GM18907 (cell line): ENCODE results near the gene TYW1.
"Not testable (repeated sequence)": the region's sequence is repeated elsewhere in the genome, so short reads cannot be mapped to it uniquely, and the experiment has no call there.

Experiments
- ATAC-seq: cut with Tn5 transposase; IDR thresholded peaks from one replicate; pipeline ENCODE4 v1.9.1; 2021; ENCODE audit warnings: mild to moderate bottlenecking, moderate library complexity; ENCODE audit not compliant: unreplicated experiment

Gene TYW1

DNA sequence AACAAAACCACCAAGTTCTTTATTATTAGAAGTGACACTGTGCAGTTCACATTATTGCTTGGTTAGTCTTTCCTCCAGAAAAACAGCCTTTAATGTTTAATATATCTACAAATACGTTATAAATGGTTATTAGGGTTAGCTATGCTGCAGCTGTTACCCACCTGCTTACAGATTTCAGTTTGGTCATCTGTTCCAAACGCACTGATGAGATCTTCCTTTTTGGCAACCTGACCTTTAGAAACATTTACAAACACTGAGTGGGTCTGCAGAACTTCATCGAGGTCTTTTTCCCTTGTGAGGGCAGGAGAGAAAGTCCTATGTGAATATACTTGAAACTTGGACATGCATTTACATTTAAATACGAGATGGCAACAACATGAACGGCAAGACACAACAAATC, 2.6 kb upstream of the TYW1 start:
- ATAC-seq, result not testable (repeated sequence)

DNA sequence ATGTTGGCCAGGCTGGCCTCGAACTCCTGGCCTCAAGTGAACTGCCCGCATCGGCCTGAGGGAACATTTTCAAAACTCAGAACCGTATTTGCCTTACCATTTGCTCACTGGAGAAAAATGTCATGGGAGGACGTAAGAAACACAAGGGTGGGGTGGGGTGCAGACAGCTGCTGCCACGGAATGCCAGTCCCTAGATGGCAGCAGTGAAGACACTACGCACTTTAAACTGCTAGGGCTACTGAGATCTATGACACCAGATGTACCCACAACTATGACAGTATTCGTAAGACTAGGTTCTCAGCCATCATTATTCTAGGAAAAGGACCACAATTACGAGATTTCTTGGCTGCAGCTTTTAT, 2.0 kb upstream of the TYW1 start:
- peak; percentile 39 for ATAC-seq

DNA sequence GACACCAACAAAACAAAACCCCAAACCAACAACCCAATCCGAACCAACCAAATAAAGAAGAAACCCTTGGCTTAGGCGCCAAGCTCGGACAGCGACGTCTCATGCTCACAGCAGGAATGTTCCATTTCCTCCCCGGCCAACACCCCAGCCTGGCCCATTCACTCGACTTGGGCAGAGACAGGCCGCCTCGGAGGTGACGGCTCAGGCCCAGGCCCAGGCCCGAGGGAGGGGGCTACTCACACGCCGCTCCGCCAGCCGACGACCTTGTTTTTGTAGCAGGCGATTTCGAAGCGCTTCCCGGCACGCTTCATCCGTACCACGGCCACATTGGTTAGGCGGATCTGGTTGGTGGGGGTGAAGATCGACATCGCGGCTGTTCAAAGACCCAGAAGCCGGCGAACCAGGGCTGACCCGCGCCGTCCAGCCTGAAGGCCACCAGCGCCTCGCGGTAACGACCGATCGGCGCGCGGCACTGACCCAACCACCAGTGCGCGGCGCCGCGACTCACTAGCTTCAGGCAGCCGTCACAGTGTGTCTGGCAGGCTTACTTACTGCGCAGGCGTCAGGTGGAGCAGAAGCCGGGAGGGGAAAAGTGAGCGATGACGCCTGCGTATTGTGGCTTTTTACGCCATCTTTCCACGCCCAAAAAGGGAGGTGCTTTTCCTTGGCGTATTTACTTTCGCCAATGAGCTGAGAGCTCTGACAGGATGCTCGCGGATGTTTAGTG, 1.4 kb upstream of the TYW1 start, which contains the start of gene SBDS:
TSS of gene SBDS (minus strand) at position 537 of the 727 bp plus-strand sequence. CDS start at position 368, 169 bp downstream.
- ATAC-seq, result peak; percentile 70

DNA sequence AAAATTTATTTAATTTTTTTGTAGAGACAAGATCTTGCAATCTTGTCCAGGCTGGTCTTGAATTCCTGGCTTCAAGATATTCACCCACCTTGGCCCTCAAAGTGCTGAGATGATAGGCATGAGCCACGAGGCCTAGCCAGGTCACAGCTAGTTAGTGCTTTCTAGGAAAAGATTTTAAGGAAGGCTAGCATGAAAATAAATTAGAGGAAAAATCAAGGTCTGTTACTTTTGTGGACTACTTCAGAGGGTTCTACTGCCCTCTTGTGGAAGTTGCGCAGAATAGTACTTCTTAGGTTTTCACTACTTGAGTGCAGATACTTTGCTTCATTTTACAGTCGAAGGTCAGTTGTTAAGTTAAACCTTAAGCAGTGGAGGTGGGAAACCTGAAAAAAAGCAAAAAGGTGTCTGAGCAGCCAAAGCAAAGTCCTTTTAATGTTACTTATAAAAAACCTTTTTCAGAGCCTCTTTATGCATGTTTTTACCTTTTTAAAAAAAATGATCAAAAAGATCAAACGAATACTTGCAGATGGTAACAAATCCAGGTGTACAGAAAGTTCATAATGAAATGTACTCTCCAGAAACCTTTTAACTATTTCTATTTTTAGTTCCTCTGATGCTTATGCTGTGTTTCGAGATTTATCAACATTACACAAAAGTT, 4.1 kb downstream of the TYW1 start:
- ATAC-seq, result not testable (repeated sequence)

DNA sequence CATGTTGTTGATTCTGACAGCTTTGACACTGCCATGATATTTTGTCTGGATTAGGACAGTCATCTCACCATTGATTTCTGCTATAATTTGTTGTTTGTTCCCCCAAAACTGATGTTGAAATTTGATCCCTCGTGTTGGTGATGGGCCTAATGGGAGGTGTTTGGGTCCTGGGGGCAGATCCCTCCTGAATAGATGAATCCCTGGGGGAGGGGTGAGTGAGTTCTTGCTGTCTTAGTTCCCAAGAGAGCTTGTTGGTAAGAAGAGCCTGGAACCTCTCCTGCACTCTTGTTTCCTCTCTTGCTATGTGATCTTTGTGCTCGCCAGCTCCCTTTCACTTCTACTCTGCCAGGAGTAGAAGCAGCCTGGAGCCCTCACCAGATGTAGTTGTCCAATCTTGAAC, 7.5 kb downstream of the TYW1 start:
- not testable (repeated sequence) for ATAC-seq

DNA sequence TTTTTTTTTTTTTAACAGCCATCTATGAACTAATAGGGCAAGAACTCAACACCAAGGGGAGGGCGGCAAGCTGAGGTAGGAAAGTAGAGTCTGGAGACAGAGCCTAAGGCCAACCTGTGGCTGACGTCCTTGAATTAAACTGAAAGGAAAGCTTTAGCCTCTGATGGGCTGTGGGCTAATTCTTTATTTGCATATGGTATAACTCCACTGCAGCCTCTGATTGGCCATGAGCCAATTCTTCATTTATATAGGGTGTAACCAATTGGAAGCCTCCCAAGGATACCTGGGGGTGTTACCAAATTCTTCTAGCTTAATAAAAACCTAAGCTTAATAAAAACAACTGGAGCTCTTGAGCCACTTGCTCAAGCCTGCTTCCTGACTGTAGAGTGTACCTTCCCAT, 10.3 kb downstream of the TYW1 start:
- no peak for ATAC-seq

DNA sequence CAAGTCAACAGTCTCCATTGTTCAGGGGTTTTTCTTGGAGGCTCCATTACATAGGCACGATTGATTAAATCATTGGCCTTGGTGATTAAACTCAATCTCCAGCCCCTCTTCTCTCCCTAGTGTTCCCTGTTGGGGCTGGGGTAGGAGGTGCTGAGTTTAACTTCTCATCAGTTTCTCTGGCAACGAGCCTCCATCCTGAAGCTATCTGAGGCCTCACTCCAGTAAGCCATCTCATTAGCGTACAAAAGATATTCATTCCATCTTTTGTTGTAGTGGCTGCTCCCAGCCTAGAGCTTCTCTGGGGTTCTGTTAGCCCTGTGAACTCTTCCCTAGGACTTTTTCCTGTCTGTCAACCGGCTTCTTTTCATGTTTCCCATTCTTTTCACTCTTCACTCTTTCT, 11.6 kb downstream of the TYW1 start:
- ATAC-seq, result no peak

DNA sequence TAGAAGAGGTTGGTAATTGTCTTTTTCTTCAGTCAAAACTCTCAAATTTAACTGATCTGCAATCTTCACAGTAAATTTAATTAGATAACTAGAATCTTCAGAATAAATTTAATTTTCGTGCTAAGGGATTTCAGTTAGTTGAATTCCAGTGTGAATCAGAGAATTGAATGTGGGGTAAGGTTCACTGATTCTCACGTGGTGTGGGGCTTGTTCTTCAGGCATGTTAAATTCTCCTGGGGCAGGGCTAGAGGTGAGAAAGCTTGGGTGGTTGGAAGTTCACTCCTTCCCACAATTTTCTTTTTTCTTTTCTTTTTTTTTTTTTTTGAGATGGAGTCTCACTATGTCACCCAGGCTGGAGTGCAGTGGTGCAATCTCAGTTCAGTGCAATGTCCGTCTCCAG, 13.0 kb downstream of the TYW1 start:
- ATAC-seq, result not testable (repeated sequence)

DNA sequence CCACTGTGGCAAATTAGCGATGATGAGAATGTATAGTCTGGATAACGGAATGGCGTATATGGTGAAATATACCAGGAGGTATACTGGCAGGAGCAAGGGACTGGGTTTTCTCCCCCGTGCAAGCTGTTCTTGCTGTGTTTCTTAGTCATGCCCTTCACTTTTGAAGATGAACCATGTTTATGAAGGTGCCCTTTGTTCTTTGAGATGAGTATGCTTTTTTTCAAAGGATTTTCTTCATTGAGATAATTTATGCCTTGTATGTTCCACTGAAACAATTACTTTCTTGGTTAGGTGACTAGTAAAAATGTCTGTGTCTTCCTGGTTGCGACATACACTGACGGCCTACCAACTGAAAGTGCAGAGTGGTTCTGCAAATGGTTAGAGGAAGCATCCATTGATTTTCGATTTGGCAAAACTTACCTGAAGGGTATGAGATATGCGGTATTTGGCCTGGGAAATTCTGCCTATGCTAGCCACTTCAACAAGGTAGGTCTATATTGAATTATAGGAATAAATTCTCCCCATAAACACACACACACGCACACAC, 17.5 kb downstream of the TYW1 start:
- not testable (repeated sequence) for ATAC-seq

DNA sequence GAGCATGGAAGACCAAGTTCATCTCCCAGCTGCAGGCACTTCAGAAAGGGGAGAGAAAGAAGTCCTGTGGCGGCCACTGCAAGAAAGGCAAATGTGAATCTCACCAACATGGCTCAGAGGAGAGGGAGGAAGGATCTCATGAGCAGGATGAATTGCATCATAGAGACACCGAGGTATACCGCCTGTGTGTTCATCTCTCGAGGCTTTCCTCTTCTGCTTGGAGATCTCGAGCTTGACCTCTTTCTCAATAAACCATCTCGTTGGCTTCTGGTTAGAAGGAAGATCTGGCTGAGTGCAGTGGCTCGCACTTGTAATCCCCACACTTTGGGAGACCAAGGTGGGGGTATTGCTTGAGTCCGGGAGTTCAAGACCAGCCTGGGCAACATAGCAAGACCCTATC, 21.3 kb downstream of the TYW1 start:
- not testable (repeated sequence) for ATAC-seq

DNA sequence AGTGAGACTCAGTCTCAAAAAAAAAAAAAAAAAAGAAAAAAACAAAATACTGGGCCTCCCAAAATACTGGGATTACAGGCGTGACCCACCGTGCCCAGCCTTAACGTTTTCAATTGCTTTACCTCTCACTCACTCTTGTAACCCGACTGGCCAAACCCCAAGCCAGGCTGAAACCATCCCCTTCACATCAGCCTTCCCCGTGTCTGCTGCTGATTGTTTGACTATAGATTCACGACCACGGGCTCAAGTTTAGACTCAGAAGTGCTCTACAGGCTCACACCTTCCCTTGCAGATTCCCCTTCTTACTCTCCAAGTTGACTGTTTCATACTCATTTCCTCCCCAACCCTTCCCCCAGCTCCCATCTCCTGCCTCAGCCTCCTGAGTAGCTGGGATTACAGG, 22.3 kb downstream of the TYW1 start:
- no peak for ATAC-seq

DNA sequence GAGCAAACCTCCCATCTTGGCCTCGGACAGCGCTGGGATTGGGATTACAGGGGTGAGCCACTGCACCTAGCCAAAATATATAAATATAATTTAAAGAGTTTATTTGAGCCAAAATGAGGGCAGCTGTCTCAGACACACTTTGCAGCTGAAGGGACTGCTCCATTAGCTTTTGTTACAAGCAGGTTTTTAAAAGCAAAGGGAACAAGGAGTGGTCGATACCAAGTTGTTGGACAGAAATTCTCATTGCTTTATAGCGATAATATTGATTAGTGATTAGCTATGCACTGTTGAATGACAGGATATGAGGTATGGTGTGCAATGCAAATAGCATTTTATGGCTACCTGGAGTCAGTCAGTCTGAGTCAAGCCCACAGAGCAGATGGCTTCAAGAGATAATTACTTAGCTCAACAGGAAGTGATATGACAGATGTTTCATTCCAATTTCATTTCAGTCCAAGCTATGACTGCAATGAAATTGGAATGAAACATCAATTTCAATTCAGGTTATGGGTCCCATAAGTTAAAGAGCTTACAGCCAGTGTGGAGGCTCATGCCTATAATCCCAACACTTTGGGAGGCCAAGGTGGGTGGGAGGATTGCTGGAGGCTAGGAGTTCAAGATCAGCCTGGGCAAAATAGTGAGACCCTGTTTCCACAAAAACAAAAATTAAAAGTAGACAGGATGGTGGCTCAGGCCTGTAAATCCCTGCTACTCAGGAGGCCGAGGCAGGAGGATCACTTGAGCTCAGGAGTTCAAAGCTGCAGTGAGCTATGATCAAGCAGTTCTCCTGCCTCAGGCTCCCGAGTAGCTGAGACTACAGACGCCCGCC, 23.1 kb downstream of the TYW1 start:
- ATAC-seq, result no peak

DNA sequence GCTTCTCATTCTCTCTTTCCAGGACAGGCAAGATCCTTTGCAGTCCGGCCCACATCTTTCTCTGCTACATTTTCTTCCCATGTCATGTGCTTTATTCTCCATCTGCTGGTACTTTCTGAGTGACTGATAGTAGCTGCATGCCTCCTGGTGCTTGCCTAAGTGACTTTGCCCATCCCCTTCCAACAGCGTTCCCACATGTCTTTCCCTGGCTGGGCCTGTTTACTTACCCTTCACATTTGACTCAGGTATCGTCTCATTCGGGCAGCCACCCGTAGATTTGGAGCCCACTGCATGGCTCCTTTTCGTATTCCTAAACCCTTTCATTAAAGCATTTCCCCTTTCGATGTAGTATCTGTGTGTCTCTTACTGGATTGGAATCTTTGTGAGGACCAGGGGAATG, 24.6 kb downstream of the TYW1 start:
- ATAC-seq, result no peak

DNA sequence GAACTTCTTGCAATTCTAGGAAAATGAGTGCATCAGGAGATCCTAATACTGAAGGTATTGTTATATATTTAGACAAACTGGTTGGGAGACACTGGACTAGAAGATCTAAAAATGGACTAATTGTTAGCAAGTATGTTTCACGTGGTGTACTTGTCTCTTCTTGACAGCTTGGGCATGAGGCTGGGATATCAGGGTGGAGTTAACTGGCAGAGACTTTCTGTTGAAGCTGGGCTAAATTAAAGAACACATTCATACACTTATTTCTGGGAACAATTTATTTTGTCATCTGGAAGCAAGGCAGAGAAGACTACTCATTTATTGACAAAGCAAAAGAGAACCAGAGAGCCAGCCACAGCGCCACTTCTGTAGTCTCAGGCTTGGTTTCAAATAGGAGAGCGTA, 25.9 kb downstream of the TYW1 start:
- no peak for ATAC-seq

DNA sequence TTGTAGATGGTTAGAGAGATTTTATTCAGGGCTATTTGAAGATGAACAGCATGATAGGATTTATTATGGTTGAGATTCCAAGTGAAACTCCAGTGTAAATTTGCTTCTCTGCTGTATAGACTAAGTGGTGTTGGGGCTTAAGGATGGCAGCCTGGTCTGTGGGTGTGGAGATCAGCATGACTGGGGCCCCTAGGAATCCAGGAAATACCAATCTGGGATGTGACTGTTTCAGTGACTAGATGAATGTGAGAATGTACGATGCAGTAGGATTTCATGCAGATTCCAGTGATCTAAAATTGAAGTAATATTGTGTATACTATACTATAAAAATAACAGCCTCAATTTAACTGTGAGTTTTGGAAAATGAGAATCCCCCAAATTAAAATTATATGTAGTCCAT, 28.8 kb downstream of the TYW1 start:
- not testable (repeated sequence) for ATAC-seq

DNA sequence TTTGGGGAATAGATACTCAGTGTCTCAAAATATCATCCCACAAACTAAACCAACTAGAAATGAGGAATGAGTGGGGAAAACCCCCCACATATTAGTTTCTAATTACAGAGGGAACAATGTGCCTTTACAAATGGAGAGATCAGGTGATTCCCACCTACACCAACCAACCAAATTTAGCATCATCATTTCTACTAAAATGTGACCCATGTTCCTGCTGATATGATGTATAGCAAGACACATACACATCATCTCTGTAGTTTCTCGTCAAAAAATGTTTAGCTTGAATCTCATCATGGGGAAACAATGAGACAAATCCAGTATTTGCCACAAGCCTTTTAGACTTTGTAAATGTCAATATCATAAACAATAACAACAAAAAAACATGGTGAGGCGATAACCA, 35.1 kb downstream of the TYW1 start:
- ATAC-seq, result not testable (repeated sequence)

DNA sequence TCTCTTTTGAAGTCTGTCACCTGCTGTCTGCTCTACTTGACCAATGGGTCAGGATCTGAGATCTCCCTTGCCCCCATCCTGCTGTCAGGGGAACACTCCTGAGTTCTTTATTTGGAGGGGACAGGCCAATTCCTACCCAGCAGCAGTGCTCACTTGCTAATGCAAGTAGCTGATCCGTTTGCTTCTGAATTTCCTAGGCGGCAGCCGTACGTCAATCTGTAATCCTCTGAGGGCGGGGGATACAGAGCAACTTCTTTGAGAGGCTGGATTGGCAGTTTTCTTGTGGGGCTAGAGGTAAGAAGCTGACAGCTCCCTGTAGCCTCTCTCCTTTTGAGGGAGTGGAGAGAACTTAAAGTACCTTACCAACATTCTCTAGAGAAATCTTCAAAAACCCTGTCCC, 36.6 kb downstream of the TYW1 start:
- no peak for ATAC-seq

DNA sequence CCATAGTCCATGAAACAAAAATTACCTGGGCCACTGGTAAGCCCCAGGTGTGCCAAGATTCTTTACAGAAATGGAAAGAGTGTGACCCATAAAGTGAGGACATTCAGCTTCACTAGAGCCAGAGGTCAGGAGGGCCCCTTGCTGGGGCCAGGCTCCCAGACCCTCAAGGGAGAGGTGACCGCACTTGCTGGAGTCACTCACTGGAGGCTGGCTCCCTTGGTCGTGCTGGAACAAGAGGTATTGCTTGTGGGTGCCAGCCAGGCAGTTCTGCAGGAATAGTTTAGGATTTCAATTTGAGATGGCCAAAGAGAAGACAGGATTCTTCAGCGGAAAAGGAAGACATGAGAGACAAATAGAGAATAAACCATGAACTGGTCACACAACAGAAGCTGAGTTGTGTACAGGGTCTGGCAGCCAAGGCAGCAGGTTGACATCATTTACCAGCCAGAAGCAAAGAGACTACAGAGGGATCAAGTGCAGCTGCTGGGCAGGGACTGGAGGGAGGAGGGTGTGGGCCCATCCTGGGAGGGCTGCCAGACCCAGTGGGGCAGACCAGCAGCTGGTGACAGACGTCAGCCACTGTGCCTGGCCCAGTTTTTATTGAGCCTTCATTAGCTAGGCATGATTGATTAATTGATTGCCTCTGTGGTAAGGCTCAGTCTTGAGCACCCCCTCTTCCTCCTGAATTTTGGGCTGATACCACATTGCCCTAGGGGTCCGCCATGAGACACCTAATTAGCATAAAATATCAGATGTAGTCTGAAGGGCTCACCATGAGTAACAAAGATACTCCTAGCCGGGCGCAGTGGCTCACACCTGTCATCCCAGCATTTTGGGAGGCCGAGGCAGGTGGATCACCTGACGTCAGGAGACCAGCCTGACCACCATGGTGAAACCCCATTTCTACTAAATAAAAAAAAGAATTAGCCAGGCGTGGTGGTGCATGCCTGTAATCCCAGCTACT, 40.1 kb downstream of the TYW1 start:
- ATAC-seq, result not testable (repeated sequence)

DNA sequence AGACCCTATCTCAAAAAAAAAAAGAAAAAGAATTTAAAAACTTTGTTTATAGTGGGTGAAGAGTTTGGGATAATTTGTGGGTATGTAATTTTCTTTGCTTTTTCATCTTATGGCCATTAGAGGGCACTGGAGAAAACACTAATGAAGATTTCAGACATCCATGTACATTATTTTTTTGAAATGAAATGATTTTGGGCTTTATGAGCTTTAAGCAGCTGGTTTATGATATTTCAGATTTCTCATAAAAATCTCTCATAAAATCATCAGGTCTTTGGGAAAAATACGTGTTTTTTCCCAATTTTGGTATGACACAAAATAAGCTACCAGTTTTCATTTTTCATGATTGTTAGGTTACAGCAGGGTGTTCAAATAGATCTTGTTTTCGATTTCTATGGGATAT, 44.2 kb downstream of the TYW1 start:
- ATAC-seq, result not testable (repeated sequence)
